Natural killer cell (primary cell): ENCODE measurements around the gene CARD8. TPM values are rescaled to one million over a fixed set of nuclear protein-coding genes. Genes with fewer than 3 reads are reported as not detected.

Experiments
- ATAC-seq, 3 donors: fragments of 150-1000 bp in 2 of 3; fragments of 200-7000 bp in 1 of 3; cut with Tn5 transposase; 1 replicate in 1 of 3; 2 replicates in 2 of 3; pipeline ENCODE4 v1.10.0; 2021; ENCODE audit warnings: mild to moderate bottlenecking in 2 of 3, moderate library complexity in 2 of 3
- DNase-seq, 2 donors: peaks; one replicate each; pipeline versions ENCODE4 v3.0.0 to v3.0.0-alpha.2; 2013 to 2021; ENCODE audit warnings: mixed read lengths in 1 of 2
- H3K27ac ChIP-seq: one replicate; pipeline ENCODE4 v1.5.1; 2013; ENCODE audit warnings: mild to moderate bottlenecking, low read length
- H3K27me3 ChIP-seq: one replicate; pipeline ENCODE4 v1.6.1; 2013; ENCODE audit warnings: low read length; ENCODE audit not compliant: control insufficient read depth, insufficient read depth
- H3K36me3 ChIP-seq: one replicate; pipeline ENCODE4 v1.6.1; 2013; ENCODE audit warnings: low read length; ENCODE audit not compliant: control insufficient read depth, insufficient read depth
- H3K4me1 ChIP-seq: one replicate; pipeline ENCODE4 v1.6.1; 2013; ENCODE audit warnings: low read length; ENCODE audit not compliant: control insufficient read depth, insufficient read depth
- H3K4me3 ChIP-seq: one replicate; pipeline ENCODE4 v1.5.1; 2013; ENCODE audit warnings: low read length
- H3K9me3 ChIP-seq: one replicate; pipeline ENCODE4 v1.6.1; 2013; ENCODE audit warnings: low read length; ENCODE audit not compliant: control insufficient read depth, insufficient read depth
- H3K27ac Mint-ChIP-seq, 2 donors: one replicate each; pipeline ENCODE4 v1.8.0; 2022; ENCODE audit warnings: mild to moderate bottlenecking in 2 of 2, mixed read lengths in 2 of 2, moderate library complexity in 1 of 2
- H3K27me3 Mint-ChIP-seq, 2 donors: one replicate each; pipeline ENCODE4 v1.8.0; 2022; ENCODE audit warnings: low read depth in 2 of 2, mixed read lengths in 2 of 2
- H3K36me3 Mint-ChIP-seq: one replicate; pipeline ENCODE4 v1.8.0; 2022; ENCODE audit warnings: mixed read lengths
- H3K4me1 Mint-ChIP-seq, 2 donors: one replicate each; pipeline ENCODE4 v1.8.0; 2022; ENCODE audit warnings: mixed read lengths in 2 of 2
- H3K4me3 Mint-ChIP-seq: one replicate; pipeline ENCODE4 v1.8.0; 2022; ENCODE audit warnings: mild to moderate bottlenecking, moderate library complexity, mixed read lengths
- H3K9me3 Mint-ChIP-seq, 2 donors: one replicate each; pipeline ENCODE4 v1.8.0; 2022; ENCODE audit warnings: mixed read lengths in 2 of 2
- CTCF ChIP-seq: fragments of 200-600 bp; IDR thresholded peaks from one replicate; pipeline ENCODE4 v1.8.0; 2022; ENCODE audit warnings: antibody characterized with exemption
- WGBS: methylation state at CpG from one replicate; pipeline ENCODE4 v1.1.7; 2013; ENCODE audit warnings: missing lambda C conversion rate; ENCODE audit not compliant: insufficient coverage; 5-methylcytosine and 5-hydroxymethylcytosine counted together
- intact Hi-C: fragments of 100-400 bp; cut with micrococcal nuclease; formaldehyde crosslinking; loops from one replicate; pipeline ENCODE4 v1.14.2; 2022
- total RNA-seq, 4 donors: library from RNA; stranded (reverse); fragments of 120-200 nt in 1 of 4; gene quantifications; one replicate each; pipeline versions ENCODE4 v1.2.3 to v1.2.4, GENCODE V29; 2013 to 2022

CARD8 gene
- total RNA-seq, 3 donors from 2014 or later (not counting 1 experiment from before 2014, with no cell fraction given): 147 to 216 (median 154) TPM

- WGBS: 95% methylated on average over 5 of the region's 5 CpGs
- Mint-ChIP-seq H3K4me3 (no peak overlapping the region), H3K9me3 (no peaks in the 10 kb centered on the region), H3K4me1 (no peaks in the 10 kb centered on the region), H3K27ac (peak overlapping the region in 1 of 2 donors; percentile 31), H3K36me3 (peaks cover 12% of the 10 kb centered on the region), H3K27me3 (no peaks in the 10 kb centered on the region)
- H3K27me3 ChIP-seq: no peaks in the 10 kb centered on the region
- DNase-seq (no peak), ATAC-seq (no peak)
- intact Hi-C loops: no loop called here
- no peaks in the 10 kb centered on the region for H3K4me1 ChIP-seq
- no peaks in the 10 kb centered on the region for H3K9me3 ChIP-seq
- no peak overlapping the region for H3K4me3 ChIP-seq
- H3K36me3 ChIP-seq: peaks cover 64% of the 10 kb centered on the region
- H3K27ac ChIP-seq: no peak overlapping the region
- TF ChIP-seq CTCF: no peak
Measured at GRCh38 chr19:48213959-48214358, 41.8 kb downstream of the CARD8 start.

- peaks cover 12% of the 10 kb centered on the region for H3K36me3 Mint-ChIP-seq
- Histone ChIP-seq H3K27ac (no peak overlapping the region), H3K9me3 (no peaks in the 10 kb centered on the region), H3K4me3 (no peak overlapping the region), H3K4me1 (no peaks in the 10 kb centered on the region), H3K36me3 (peaks cover 40% of the 10 kb centered on the region), H3K27me3 (no peaks in the 10 kb centered on the region)
- no peak for ATAC-seq
- no peak for TF ChIP-seq CTCF
- peaks cover 8 to 9% of the 10 kb centered on the region in 2 donors for H3K4me1 Mint-ChIP-seq
- WGBS: 86% methylated on average over 1 of the region's 3 CpGs
- H3K4me3 Mint-ChIP-seq: no peak overlapping the region
- H3K27me3 Mint-ChIP-seq: no peaks in the 10 kb centered on the region
- intact Hi-C loops: no loop called here
- peak overlapping the region; percentile 24 to 53 for H3K27ac Mint-ChIP-seq
- H3K9me3 Mint-ChIP-seq: no peaks in the 10 kb centered on the region
- DNase-seq: no peak
Measured at GRCh38 chr19:48210005-48210404, 45.7 kb downstream of the CARD8 start.

GRCh38 chr19:48206397-48207093 is 49.2 kb downstream of the CARD8 start:
- Histone ChIP-seq H3K4me3 (no peak overlapping the region), H3K4me1 (peaks cover 13% of the 10 kb centered on the region), H3K27ac (no peak overlapping the region), H3K9me3 (no peaks in the 10 kb centered on the region), H3K36me3 (peaks cover 14% of the 10 kb centered on the region), H3K27me3 (no peaks in the 10 kb centered on the region)
- no peaks in the 10 kb centered on the region for H3K9me3 Mint-ChIP-seq
- peaks cover 7% of the 10 kb centered on the region for H3K36me3 Mint-ChIP-seq
- H3K27ac Mint-ChIP-seq: peak overlapping the region in 1 of 2 donors; percentile 61
- 90% methylated on average over 9 of the region's 9 CpGs for WGBS
- no peak for DNase-seq
- TF ChIP-seq CTCF: no peak
- intact Hi-C loops: no loop called here
- no peaks in the 10 kb centered on the region for H3K27me3 Mint-ChIP-seq
- ATAC-seq: no peak
- no peak overlapping the region for H3K4me3 Mint-ChIP-seq
- peaks cover 8 to 9% of the 10 kb centered on the region in 2 donors for H3K4me1 Mint-ChIP-seq
